ENCODE data around the gene HDAC10.

The HDAC10 gene, protein sequence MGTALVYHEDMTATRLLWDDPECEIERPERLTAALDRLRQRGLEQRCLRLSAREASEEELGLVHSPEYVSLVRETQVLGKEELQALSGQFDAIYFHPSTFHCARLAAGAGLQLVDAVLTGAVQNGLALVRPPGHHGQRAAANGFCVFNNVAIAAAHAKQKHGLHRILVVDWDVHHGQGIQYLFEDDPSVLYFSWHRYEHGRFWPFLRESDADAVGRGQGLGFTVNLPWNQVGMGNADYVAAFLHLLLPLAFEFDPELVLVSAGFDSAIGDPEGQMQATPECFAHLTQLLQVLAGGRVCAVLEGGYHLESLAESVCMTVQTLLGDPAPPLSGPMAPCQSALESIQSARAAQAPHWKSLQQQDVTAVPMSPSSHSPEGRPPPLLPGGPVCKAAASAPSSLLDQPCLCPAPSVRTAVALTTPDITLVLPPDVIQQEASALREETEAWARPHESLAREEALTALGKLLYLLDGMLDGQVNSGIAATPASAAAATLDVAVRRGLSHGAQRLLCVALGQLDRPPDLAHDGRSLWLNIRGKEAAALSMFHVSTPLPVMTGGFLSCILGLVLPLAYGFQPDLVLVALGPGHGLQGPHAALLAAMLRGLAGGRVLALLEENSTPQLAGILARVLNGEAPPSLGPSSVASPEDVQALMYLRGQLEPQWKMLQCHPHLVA

DNA sequence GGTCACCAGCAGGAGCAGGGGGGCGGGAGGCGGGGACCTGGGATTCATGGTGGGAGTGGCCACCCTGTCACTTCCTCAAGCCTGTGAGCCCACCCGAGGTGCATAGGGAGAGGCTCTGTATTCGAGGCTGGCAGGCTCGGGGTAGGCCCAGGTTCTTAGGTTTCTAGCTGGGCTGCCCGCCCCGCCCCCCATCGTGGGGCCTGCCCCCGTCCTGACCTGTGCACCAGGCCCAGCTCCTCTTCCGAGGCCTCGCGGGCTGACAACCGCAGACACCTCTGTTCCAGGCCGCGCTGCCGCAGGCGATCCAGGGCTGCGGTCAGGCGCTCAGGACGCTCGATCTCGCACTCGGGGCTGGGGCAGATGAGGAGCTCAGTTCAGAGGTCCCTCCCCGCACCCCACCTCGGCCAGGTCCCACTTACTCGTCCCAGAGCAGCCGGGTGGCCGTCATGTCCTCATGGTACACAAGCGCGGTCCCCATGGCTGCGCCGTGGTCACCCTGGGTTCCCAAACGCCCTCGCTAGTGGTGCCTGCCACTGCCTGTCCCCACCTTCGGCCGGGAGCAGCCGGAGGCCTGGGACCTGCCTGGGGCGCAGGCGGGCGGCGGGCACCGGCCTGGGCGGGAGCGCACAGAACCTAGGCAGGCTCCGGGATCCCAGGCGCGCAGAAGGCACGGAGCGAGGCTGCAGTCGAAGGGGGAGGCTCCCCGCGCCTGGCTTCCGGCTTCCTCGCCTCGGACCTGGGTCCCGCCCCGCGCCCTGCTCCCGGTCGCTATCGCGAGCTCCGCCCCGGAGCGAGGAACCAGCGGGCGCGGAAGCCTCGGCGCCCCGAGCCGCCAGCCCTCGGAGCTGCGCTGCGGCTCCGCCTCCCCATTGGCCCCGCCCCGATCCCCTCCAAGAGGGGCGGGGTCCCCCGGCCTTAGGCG is at the start of gene HDAC10:
Gene HDAC10 (minus strand): TSS at position 711 of the 922 bp plus-strand sequence. CDS start 233 bp downstream, at position 478.
- peak; percentile 90 for DNase-seq

DNA sequence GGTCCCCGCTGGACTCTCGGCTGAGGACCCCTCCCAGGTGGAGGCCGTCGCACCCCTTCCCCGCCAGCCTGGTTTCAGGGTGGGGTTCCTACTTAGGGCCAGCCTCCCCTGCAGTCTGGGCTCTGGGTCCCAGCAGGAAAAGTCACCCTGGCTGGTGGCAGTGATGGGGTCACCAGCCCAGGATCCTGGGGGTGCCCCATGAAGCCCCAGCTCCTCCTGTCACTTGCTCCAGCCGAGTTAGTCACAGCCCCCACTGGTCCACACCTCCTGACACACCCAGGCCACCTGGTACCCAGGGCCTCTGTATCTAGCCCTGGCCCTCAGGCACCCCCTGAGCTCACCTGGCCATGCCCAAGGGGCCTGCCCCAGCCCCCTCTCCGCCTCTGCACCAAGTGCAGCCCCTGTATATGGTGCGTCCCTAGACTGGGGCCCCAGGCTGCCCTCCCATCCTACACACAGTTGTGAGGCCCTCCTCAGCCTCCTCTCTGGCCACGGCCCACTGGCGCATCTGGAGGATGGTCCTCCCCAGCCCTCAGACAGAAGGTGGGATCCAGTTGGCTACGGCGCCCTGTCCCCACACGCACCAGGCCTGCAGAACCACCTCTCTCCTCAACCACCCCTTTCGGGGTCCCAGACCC is 49.7 kb upstream of the HDAC10 start:
- no peak for DNase-seq

DNA sequence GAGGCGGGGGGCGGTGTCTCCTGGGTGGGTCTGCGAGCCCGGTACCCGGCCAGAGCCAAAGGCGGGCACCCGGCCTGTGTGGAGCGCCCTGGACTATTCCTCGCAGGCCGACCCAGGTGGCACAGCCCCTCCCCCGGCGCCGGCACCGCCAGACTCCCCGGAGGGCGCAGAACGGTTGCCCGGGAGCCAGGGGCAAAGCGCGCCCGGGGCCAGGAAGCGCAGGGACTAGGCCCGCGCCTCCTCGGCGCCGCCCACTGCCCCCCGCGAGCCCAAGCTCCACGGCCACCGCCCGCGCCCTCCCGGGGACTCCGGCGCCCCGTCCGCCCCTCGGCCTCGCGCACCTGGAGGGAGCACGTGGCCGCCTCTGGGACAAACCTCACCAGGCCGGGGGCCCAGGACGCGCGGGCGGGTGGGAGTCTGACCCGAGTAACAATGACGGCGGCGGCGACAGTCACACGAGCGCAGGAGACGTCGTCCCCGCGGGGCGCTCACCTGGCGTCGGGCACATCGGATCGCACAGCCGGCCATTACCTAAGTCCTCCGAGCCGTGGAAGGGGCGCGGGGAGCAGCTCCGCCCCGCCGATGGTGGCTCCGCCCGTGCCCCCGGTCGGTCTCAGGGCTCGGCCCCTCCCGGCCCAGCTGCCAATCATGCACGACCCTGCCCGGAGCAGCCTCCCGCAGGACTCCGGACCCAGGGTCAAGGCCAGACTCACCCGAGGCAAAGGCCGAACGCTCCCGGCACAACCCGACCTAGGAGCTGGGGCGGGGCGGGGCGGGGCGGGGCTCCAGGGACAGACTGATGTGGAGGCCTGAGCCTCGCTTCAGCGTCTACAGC is 48.9 kb upstream of the HDAC10 start:
- no peak for DNase-seq

DNA sequence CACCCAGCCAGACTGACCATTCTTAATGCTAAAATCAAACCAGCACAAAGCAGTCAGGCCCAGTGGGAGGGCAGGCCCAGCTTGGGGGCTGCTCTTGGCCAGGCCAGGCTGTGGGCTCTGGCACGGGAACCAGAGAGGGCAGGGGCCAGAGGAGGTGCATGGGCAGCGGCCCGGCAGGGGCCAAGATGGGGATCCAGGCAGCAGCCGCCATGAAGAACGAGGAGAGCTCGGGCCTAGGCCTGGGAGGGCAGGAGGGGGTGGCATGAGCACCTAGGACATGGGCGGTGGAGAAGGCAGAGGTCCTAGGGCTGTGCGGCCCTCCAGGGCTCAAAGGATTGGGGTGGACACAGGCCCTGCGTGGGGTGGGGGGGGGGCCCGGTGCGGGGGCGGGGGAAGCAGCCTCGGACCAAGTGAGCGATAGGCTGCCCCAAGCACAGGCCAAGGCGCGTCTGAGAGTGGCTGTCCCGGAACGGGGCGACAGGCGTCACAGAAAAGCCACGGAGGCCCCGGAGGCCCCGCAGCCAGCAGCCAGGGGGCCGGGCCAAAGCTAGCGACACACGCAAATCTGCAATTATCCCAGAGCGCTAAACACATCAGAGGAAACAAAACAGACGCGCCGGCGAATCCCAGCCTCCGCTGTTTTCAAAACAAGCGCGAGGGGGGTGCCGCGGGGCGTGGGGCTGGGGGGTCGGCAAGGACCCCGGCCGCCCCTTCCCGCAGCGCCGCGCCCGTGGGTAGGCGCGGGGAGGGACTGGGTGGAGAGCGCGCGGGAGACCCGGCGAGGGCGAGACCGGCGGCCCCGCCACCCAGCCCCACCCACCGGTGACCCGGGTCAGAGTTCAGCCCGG is 48.1 kb upstream of the HDAC10 start:
- DNase-seq = no peak

DNA sequence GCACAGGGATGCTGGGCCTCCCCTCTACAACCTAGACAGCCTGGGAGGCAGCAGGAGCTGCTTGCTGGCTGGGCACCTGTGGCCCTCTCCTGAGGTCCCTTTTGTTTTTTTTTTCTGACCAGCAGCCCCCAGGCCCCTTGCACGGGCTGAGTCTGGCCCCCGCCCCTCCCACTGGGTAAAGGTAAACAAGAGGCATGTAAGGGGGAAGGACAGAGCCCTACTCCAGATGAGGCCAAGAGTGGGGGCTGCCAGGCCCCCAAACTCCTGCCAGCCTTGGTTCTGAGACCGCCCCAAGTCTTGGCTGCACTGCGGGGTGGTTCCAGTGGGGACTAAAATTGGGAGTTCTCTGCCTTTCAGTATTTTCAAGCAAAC is 47.2 kb upstream of the HDAC10 start:
- no peak for DNase-seq

DNA sequence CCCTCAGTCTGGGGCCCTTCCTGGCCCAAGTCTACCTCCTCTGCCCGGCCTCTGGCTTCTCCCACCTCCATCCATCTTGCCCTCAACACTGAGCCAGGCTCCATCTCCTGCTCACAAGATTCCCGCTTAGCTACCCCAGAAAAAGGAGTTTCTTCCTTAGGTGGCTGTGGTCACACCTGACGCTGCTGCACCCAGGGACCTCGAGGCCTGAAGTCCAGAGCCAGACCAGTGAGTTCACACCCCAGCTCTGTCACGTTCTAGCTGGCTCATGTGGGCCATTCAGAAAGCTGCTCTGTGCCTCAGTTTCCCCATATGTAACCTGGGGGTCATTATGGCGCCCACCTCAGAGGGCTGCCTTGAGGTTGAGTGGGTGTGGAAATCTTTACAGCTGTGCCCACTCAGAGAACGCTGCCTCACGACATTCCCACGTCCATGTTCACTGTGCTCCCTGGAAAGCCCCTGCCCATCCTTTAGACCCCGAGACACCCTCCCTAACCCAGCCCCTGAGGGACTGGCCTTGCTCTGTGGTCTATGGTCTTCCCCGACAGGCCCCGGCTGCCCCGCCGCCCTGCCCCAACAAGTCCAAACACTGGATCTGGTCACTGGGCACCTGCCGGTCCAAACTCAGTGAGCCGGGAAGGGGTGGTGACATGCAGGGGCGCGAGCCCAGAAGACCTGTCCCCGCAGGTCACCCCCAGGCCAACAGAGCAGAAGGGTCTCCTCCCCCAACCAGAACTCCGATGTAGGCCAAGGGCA is 46.6 kb upstream of the HDAC10 start:
- no peak for DNase-seq

DNA sequence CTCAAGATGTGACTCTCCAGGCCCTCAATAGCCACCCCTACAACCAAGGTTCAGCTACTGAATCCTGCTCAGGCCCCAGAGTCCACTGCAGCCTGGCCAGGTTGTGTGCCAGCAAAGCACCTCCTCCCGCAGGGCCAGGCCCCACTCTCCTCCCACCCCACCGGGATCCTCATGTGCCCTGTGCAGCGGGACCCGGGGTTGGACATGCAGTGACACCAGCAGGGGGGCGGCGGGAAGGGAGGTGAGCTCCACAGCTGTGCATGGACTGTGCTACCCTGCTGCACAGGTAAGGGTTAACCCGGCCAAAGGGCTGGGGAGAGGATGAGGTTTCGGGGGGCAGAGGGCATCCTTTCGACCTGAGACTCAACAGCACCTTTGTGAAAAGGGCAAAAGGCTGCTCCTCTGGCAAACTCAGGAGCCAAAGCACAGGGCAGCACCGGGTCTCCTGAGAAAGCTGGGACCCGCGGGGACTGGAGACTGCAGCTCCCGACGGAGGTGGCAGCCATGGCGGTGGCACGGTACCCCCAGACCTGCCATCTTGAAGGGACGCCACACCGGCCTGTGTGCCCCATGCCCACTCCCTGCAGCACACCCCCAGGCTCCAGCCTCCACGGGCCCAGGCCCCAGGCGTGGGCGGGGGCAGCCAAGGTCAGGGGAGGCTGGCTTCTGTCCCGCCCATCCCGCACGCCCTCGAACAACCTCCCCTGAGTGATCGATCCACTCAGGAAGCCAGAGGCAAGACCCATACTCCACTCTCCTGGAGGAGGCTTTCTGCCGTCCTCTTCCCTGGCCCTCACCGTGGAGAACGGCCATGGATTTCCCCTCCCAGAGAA is 45.8 kb upstream of the HDAC10 start:
- no peak for DNase-seq

DNA sequence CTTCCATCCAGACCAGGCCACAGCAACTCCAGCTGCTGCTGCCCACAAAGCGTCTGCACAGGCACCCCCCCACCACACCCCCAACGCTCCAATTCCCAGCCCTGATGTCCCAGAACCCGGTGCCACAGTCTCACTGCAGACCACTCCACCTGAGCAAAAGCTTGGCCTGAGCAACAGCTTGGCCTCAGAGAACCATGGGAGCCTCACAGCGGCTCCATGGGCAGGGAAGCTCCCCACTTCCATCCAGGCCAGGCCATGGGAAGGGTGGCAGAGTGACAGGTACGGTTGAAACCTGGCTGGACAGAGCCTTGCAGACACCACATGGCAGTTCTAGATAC is 43.2 kb upstream of the HDAC10 start:
- no peak for DNase-seq

DNA sequence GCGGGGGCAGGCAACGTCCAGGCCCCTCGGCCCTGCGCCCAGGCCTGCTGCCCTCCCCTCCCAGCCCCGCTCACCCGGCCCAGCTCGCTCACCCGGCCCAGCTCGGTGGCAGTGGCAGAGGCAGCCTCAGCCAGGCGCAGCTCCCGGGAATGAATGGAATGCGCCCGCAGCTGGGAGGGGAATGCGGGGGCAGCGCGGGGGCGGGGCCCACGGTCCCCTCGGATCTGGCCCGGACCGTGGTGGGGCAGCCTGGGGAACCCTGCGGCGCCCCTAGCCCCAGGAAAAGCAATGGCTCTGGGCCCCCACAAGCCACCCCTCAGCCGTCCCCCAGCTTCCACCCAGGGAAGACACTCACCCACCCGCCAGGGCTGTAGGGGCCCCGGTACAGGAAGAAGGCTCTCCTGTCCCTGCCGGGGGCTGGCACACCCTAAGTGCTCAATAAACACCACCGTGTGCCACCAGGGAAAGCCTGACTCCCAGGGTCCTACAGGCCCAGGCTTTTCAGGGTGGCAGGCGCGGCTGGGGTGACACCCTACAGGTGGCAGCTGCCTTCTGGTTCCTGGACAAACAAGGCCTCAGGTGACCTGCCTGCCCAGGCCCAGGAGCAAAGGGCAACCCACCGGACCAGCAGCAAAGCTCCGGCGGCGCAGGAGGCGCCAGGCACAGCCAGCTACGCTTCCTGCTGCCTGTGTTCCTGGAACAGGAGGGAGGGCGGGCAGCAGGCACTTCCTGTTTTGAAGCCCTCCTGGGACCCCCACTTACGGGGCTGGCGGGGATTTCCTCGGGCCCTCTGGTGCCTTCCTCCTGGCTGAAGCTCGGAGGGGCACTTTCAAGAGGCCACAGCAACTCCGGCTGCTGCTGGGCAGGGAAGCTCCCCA is 42.6 kb upstream of the HDAC10 start:
- no peak for DNase-seq

DNA sequence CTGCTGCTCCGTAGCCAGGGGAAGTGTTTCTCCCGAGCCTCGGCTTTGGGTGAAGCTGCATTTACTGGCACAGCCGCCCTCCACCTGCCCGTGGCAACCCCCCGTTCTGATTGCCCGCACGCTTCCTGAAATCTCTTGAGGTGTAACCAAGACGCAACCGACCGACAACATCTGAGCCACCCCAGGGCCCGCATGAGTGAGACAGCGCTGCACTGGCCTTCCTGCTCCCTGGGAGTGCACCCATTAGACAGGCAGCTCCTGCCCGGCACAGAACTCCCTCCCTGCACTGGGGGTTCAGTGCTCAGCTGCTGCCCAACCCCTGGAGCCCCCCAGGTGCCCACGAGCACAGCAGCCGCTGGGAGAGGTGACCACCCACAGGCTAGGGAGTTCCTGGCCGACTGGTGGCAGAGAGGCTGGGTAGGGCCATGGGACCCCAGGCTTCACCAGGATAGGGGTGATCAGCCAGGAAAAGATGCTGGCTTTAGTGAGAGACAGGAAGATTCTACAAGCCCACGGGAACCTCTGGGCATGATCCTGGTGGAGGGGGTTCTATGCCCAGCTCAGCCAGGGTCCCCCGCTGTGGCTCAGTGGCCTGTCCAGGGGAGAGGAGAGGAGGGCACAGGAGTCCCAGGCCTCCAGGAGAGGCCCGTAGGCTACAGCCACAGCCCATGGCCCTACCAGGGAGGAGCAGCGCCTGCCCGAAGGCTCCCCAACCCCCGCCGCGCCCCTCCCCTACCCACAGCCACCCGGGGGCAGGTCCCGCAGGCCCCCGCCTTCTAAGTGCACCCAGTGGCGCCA is 41.8 kb upstream of the HDAC10 start:
- DNase-seq = no peak

DNA sequence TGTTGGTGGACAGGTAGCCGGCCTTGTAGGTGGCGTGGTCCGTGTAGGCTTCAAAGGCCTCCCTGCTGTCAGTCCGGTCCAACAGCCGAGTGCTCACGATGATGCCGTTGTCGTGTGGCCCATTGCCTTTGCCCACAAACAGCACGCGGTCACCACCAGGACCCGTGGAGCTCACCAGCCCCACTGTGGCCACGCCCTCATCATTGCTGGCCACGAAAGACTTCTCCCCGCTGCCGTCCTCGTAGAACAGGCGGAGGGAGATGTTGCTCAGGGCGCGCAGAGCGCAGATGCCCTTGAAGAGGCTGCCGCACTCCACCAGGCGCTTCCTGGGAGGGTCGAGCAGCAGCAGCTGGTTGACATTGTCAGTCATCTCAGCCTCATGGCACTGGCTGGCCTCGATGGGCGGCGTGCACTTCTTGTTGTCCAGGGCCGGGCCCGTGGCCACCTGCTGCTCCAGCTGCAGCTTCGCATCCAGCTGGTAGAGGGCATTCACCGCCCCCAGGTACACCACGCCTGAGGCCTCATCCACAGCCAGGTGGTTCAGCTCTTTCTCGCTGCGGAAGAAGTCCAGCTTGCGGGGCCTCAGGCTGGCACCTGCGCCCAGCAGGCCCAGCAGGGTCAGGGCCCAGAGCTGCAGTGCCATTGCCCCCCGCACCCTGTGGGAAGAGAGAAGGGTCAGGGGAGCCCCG is 39.0 kb upstream of the HDAC10 start:
- DNase-seq = no peak

DNA sequence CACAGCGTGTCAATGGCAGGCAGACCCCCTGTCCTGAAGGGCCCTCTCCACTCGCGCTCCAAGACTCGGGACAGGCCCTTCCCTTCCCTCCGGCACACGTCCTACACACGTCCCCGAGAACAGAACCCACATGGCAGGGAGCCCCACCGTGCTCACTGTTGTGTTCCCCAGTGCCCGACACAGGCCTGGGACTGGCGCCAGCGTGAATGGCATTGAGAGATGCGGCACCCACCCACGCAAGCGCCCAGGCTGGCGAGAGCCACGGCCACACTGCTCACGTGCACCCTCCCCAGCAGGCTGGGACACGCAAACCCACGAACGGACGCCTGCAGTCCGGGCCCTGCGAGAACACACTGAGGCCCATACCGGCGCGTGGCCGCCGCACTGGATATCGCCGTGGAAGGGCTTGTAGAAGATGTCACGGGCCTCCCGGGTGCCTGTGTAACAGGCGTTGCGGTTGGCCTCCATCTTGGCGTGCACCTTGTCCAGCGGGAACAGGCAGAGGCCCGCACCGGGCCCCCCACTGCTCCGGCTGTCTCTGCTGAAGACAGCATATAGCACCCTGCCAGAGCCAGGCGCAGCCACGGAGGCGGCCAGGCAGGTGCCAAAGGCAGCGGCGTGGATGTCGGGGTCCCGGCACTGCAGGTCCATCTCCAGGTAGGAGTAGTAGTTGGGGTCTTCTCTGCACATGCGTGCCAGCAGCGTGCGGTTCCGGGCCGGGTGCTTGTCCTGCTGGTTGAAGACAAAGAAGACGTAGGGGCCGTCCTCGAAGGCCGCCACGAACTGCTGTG is 38.3 kb upstream of the HDAC10 start:
- no peak for DNase-seq

DNA sequence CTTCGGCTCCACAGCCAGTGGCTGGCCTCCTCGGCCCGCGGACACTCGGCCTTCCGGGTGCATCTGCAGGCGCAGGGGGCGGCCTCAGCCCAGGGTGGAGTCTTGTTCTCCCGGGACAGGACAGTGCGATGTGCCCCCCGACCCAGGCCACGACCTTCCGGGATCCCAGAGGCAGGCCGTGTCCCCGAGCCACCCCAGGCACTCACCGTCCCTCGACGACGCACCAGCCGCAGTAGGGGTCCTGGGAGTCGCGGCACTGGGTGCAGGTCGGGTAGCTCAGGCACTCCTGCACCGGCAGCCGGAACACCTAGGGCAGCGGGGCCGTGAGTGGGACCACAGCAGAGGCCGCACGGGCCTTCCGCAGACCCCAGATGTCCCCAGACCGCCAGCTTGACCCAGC is 36.7 kb upstream of the HDAC10 start:
- no peak for DNase-seq

DNA sequence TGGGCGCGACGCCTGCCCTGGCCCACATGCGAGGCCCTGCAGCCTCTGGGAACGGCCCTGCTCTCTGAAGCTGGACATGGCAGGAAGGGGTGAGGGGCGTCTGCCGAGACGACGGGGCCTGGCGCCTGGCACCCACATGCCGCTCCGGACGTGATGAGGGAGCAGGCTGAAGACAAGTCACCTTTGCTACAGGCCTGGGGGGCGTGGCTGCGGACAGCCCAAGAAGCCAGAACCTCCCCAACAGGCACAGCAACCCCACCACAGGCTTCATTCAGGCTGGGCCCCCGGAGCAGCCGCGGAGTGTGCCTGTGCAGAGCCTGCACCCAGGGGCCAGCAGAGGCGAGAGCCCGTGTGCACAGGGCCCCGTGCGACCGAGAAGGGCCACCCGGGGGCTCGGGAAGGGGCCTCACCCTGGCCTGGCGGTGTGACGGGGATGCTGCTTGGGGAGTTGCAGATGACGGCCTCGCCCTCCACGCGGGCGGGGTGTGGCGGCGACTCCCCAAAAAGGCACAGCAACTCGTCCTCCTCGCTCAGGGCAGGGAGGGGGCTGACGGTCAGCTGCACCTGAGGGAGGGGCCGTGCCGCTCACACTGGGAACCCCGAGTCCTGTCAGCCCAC is 35.7 kb upstream of the HDAC10 start:
- no peak for DNase-seq

DNA sequence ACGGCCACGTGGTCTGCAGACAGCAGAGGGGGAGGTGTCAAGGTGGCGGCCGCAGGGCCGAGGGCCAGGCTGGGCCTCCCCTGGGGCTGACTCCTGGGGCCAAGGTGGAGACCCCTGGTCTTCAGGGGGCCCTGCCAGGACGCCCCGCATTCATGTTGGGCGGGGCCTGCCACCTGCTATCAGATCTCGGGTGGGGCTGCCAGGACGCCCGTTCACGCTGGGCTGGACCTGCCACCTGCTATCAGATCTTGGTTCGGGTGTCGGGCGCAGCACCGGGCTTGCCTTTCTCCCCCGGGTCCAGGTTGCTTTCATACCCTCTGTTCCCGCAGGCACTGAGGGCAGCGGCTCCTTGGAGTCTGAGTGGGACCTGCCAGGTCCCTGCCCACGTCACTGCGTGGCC is 35.2 kb upstream of the HDAC10 start:
- no peak for DNase-seq

Data from OCI-M1 (cell line).